ENCODE data around the gene NCOA1. TPM values are rescaled to one million over a fixed set of nuclear protein-coding genes. Genes with fewer than 3 reads are reported as not detected.

NCOA1 gene
- total and polyA plus RNA-seq, 2 experiments from 2014 or later = 6.7 to 9.1 TPM

DNA sequence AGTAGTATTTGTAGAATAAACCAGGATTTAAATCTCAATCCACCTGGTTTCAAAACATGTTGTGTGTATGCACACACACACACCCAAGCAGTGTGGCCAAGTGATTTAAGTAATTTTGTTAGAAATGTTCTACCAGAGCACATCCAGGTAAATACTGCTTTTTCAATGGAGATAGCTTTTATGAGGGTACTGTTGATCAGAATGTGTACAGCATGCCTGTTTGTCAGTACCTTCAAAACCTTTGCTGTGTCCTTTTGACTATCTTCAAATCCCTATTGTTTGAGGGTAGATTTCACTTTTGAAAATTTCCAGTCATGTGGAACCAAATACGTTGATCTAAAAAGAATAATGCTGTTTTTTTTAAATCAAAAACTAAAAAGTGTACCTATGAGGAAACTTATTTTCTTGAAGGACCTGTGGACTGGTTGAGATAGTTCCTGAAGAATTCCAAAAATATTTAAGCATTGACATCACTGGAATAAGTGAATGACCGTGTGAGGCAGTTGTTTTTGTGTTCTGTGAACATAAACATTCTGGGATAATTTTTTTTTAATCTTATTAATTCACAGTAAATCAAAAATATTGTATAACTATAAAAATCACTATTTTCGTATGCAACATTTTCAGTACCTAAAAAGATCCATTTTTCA, 231.2 kb downstream of the NCOA1 start:
- H3K4me1 ChIP-seq (ENCODE audit: low read depth) = no peaks in the 10 kb centered on the region
- H3K9me3 ChIP-seq (ENCODE audit: low read depth) = no peaks in the 10 kb centered on the region
- no peak overlapping the region for H3K27ac ChIP-seq
- no peaks in the 10 kb centered on the region for H3K27me3 ChIP-seq
- no peak for DNase-seq (ENCODE audit: low read depth in 1 of 2, low spot score in 1 of 2)
- no peaks in the 10 kb centered on the region for H3K36me3 ChIP-seq
- TF ChIP-seq, protein P1, sequence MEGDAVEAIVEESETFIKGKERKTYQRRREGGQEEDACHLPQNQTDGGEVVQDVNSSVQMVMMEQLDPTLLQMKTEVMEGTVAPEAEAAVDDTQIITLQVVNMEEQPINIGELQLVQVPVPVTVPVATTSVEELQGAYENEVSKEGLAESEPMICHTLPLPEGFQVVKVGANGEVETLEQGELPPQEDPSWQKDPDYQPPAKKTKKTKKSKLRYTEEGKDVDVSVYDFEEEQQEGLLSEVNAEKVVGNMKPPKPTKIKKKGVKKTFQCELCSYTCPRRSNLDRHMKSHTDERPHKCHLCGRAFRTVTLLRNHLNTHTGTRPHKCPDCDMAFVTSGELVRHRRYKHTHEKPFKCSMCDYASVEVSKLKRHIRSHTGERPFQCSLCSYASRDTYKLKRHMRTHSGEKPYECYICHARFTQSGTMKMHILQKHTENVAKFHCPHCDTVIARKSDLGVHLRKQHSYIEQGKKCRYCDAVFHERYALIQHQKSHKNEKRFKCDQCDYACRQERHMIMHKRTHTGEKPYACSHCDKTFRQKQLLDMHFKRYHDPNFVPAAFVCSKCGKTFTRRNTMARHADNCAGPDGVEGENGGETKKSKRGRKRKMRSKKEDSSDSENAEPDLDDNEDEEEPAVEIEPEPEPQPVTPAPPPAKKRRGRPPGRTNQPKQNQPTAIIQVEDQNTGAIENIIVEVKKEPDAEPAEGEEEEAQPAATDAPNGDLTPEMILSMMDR (IDR thresholded peaks at IDR 0.05; ENCODE audit: low read depth, low read length) = no peak
- H3K4me3 ChIP-seq = no peak overlapping the region

DNA sequence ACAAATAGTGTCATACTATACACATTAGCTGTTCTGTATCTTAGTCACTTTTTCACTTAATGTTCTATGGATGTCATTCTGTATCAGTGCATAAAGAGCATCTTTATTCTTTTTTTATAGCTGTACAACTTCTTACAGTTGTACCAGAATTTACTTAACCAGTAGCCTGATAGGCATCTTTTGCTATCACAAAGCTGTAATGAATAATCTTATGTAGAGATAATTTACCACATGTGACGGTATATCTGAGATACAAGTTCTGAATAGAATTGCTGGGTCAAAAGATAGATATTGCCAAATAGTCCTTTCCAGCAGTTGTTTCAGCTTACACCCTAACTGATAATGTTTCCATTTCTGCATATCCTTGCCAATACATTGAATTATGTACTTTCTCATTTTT, 232.1 kb downstream of the NCOA1 start:
- DNase-seq (ENCODE audit: low read depth in 1 of 2, low spot score in 1 of 2) = no peak
- Histone ChIP-seq H3K27me3 (no peaks in the 10 kb centered on the region), H3K36me3 (no peaks in the 10 kb centered on the region), H3K27ac (no peak overlapping the region), H3K9me3 (ENCODE audit: low read depth) (no peaks in the 10 kb centered on the region), H3K4me1 (ENCODE audit: low read depth) (no peaks in the 10 kb centered on the region), H3K4me3 (no peak overlapping the region)
- TF ChIP-seq, protein P1 (IDR thresholded peaks at IDR 0.05; ENCODE audit: low read depth, low read length) = no peak

DNA sequence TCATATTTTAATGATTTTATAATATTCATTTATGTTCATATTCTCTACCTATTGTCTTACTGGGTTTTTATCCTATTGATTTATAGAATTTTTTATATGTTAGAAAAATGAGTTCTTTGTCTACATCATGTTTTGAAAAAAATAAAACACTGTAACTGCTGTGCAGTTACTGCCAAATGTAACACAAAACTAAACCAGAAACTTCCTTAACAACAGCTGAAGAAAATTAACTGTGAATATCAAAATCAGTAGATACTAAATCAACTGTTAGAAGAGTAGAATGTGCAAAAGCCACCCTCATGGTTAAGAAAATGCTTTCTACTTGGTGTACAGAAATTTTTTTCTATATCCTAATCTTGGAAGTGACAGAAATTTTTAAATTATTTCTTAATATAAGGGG, 232.6 kb downstream of the NCOA1 start:
- Histone ChIP-seq H3K4me3 (no peak overlapping the region), H3K4me1 (ENCODE audit: low read depth) (no peaks in the 10 kb centered on the region), H3K9me3 (ENCODE audit: low read depth) (no peaks in the 10 kb centered on the region), H3K36me3 (no peaks in the 10 kb centered on the region), H3K27ac (no peak overlapping the region), H3K27me3 (no peaks in the 10 kb centered on the region)
- TF ChIP-seq, protein P1 (IDR thresholded peaks at IDR 0.05; ENCODE audit: low read depth, low read length) = no peak
- no peak for DNase-seq (ENCODE audit: low read depth in 1 of 2, low spot score in 1 of 2)

DNA sequence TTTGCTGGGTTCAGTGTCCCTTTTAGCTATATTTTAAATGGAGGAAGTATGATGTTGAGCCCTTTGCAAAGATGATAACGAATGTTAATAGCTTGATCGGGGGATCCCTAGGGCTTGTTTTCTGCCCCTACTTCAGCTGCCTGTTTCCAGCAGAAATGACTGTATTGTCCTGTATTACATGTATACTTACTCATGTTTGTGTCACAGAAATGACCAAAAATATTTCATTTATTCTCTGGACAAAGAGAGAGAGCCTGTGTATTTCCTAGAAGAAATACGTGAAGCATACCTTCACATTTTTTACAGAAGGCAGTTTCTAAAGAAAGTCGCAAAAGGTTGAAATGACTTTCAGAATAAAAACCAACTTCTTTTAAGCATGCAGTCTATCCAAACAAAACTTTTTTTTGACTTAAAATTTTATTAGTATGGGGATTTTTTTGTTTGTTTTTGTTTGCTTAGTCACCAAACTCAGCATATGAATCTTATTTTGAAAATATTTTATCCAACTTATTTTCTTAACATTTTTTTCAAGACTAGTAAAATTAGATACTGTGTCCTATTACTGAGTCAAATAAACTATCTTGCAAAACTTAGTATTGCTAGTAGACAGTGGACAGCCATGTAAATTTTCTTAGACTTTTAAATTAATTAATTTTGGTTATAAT, 233.2 kb downstream of the NCOA1 start:
- Histone ChIP-seq H3K36me3 (no peaks in the 10 kb centered on the region), H3K4me1 (ENCODE audit: low read depth) (no peaks in the 10 kb centered on the region), H3K27me3 (no peaks in the 10 kb centered on the region), H3K9me3 (ENCODE audit: low read depth) (no peaks in the 10 kb centered on the region), H3K27ac (no peak overlapping the region), H3K4me3 (no peak overlapping the region)
- no peak for DNase-seq (ENCODE audit: low read depth in 1 of 2, low spot score in 1 of 2)
- TF ChIP-seq, protein P1 (IDR thresholded peaks at IDR 0.05; ENCODE audit: low read depth, low read length) = no peak

DNA sequence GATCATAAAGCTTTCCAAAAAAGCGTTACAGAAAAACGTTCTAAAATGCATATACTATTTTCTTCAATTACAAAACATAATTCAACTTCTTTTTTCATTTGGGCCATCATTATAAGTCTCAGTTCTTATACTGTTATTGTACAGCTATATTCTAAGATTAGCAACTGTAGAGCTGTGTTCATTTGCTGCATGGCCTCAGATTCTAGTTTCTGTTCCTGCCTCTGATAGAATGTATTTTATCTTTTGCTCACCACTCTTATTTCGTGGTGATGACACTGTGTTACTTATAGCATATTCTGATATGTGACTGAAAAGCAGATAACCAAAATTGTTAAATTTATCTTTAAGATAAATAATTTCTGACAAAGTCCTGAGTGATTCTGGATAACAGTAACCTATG, 234.9 kb downstream of the NCOA1 start:
- Histone ChIP-seq H3K4me3 (no peak overlapping the region), H3K36me3 (no peaks in the 10 kb centered on the region), H3K4me1 (ENCODE audit: low read depth) (no peaks in the 10 kb centered on the region), H3K9me3 (ENCODE audit: low read depth) (no peaks in the 10 kb centered on the region), H3K27ac (no peak overlapping the region), H3K27me3 (no peaks in the 10 kb centered on the region)
- TF ChIP-seq, protein P1 (IDR thresholded peaks at IDR 0.05; ENCODE audit: low read depth, low read length) = no peak
- no peak for DNase-seq (ENCODE audit: low read depth in 1 of 2, low spot score in 1 of 2)

Data from cardiac muscle cell (in vitro differentiated cells and primary cell).